HEK293T (cell line): ENCODE data around the gene CES5A.

ENCODE experiments used
- ELF4 ChIP-seq: fragments of 450-650 bp; IDR thresholded peaks from 2 replicates; pipeline ENCODE4 v1.6.1; 2017; ENCODE audit warnings: antibody characterized with exemption
- FOXM1 ChIP-seq: fragments of 450-650 bp; IDR thresholded peaks from 2 replicates; pipeline ENCODE4 v1.6.1; 2017; ENCODE audit warnings: mild to moderate bottlenecking, borderline replicate concordance
- HDGF ChIP-seq: fragments of 450-650 bp; IDR thresholded peaks from 2 replicates; pipeline ENCODE4 v1.6.1; 2017; ENCODE audit warnings: antibody characterized with exemption, borderline replicate concordance
- LEF1 ChIP-seq: fragments of 450-650 bp; IDR thresholded peaks from 2 replicates; pipeline ENCODE4 v1.6.1; 2017; ENCODE audit warnings: mild to moderate bottlenecking, borderline replicate concordance
- NFRKB ChIP-seq: fragments of 450-650 bp; IDR thresholded peaks from 2 replicates; pipeline ENCODE4 v1.6.1; 2016; ENCODE audit warnings: mild to moderate bottlenecking, moderate library complexity
- SP1 ChIP-seq: fragments of 450-650 bp; IDR thresholded peaks from 2 replicates; pipeline ENCODE4 v1.6.1; 2017
- SUZ12 ChIP-seq: fragments of 450-650 bp; IDR thresholded peaks from 2 replicates; pipeline ENCODE4 v1.6.1; 2016; ENCODE audit warnings: mild to moderate bottlenecking
- TARDBP ChIP-seq: fragments of 450-650 bp; IDR thresholded peaks from 2 replicates; pipeline ENCODE4 v1.6.1; 2016
- ZNF384 ChIP-seq: fragments of 450-650 bp; IDR thresholded peaks from 2 replicates; pipeline ENCODE4 v1.6.1; 2016

DNA sequence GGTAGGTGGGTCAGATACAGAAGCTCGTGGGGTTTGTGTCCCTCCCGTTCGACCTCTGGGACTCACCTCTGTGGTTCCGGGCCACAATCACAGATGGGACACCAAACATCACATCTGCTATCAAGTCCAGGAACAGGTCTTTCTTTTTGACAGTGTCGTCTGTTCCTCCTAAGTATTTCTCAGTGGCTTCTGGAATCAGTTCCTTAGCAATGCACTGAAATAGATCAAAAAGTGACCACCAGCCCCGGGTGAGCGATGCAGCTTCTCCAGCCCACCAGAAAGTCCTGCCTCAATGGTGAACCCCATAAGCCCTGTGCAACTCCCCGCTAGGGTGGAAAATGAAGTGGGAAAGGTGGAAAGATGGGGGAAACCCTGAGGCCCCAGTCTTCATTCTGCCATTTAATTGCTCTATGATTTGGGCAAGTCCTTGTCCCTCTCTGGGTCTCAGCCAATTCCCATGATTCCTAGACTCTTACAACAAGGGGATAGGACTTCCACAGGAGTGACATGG lies 64.7 kb downstream of the CES5A start:
- no peak for TF ChIP-seq SP1
- no peak for TF ChIP-seq HDGF
- TF ChIP-seq TARDBP, result no peak
- TF ChIP-seq SUZ12, result no peak
- TF ChIP-seq ZNF384, result no peak
- TF ChIP-seq FOXM1, result no peak
- TF ChIP-seq ELF4, result no peak
- no peak for TF ChIP-seq LEF1
- no peak for TF ChIP-seq NFRKB
